NCI-H526 (cell line): ENCODE measurements around the gene LRAT.

Source experiments
- DNase-seq, 2 experiments: peaks; one replicate each; lab custom pipeline; 2025; lab: John Stamatoyannopoulos, UW

LRAT gene

DNA sequence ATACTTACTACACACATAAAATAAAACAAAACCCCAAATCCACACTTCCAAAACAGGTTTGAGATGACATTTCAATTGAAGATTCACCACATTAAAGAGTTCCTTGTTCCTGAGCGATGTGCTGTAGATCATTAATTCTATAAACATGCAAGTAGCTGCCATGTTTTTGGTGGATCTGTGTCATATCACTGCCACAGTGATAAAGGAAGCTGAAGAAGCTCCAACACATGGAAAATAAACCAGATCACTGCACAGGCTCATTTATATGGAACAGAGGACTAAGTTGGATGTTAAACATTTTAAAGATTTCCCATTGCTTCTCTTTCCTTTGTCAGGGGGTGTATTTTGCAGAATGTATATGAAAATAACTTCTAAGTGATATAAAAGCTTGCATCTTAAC lies 34.5 kb downstream of the LRAT start:
- no peak for DNase-seq

DNA sequence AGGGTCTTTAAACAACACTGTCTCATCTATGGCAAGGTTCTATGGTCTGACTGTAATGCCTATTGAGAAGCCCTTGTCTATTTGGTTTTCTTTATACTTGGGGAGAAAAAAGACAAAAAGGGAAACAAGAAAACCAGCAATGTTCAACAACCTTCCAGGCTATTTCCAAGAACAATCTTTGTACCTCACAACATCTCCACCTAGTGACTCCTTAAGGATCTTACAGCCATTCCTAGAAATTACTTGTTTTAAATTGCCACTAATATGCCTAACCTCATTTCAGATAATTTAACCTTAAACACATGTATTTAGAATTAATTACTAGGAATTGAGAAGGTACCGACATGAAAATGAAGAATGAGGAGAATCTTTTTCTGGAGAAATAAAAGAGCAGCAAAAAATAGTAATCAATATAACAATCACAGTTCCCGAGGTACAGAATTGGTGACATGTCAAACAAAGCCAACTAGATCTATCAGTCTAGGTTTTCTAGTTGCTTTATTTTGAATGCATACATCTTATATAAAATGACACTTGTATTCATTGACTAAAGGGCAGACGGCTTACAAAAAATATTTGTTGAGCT lies 35.7 kb downstream of the LRAT start:
- peak in 1 of 2 experiments; percentile 46 for DNase-seq

DNA sequence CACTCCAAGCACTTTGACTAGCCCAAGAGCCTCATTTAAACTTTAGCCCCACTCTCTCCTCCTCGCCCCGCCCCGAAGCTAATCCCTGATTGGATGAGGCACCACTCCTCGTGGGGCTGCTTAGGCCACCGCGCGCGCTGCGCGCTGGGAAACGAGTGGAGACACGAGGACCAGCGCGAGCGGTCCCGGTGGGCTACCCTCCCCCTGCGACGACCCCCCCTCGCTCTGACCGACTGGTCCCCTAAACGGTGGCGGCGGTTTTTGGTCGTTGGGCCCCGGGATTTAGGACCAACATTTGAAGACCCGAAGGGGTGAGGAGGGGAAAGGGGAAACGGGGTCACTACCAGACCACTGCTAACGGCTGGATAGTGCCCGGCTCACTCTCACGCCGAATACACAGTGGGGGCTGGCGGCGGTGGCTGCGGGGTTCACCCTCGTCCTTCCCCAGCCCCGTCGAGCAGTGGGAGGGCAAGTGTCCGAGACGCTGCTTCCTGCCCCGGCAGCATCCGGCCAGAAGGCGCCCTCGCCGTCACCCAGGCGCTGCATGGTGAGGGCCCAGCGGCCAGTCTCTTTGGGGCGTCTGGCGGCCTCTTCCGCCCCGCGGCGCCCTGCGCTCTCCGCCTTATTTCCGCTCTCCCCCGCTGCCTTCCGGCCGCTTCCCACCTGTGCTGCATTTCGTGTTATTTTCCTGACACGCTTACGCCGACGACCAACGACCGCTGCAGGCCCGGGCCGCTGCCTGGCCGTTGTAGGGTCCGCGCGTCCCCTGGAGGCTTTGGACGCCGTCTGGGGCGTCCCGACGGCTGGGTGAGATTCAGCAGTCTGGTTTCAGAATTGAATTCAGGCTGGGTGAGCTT lies 37.6 kb downstream of the LRAT start, which contains the start of gene RBM46:
Gene RBM46, plus strand, starts transcription at position 147 of the 857 bp plus-strand sequence. CDS start 15,481 bp downstream, outside the sequence.
- DNase-seq: no peak

DNA sequence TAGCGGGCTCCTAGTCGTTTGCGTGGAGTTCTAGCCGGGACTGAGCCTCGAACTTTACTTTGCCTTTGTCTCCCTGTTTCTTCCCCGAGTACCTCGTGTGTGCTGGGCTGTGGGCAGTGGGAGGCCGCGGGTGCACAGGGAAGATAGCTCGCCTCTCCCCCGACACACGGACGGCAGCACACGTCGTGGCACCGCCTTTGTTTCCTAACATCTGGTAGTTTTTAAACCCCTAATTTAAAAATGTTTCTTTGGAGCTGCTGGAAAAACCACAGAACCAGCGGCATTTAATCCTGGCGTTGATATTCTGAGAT lies 38.1 kb downstream of the LRAT start:
- DNase-seq: no peak
